GM18498 (cell line): ENCODE data around the gene BEGAIN.

Source experiments
- ATAC-seq: cut with Tn5 transposase; IDR thresholded peaks from one replicate; pipeline ENCODE4 v1.9.1; 2021; ENCODE audit warnings: mild to moderate bottlenecking, moderate library complexity; ENCODE audit not compliant: unreplicated experiment

Gene BEGAIN

GRCh38 chr14:100568998-100569733 lies 18.1 kb downstream of the BEGAIN start:
- ATAC-seq = no peak

DNA sequence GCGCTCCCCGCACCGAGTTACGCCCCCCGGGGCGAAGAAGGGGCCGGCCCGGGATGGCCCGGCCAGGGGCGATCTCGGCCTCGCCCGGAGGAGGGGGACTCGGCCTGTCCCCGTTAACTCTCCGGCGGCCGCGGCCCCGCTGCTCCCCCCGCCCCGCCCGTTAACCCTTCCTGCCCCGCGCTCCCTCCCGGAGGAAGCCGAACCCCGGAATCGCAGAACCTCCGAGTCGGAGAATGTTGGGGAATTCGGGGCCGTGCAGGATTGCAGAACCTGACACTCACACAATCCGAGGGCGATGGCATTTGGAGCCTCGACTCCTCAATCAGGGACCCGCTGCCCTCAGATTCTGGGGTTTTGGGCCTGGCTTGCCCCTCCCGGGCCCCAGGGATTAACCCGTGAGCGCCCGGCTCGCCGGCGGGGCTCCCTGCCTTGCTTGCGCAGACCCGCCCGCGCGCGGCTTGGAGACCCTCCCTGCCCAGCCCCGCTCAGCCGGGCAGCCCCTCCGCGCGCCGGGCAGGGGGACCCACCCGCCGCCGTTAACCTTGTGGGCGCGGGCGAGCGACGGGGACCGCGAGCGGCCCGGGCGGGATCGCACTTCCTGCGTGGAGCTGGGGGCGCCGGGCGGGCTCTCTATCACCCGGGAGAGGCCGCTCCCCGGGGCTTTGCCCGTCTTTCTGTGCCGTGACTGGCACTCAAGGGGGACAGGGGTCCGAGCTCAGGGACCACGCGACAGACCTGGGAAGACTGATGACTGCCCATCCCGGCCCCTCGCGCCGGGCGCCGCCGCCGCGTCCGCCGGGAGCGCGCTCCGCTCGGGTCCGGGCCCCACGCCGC lies 18.8 kb downstream of the BEGAIN start:
- no peak for ATAC-seq

- ATAC-seq = no peak
These were observed 19.4 kb downstream of the BEGAIN start for GRCh38 chr14:100567877-100568163.

DNA sequence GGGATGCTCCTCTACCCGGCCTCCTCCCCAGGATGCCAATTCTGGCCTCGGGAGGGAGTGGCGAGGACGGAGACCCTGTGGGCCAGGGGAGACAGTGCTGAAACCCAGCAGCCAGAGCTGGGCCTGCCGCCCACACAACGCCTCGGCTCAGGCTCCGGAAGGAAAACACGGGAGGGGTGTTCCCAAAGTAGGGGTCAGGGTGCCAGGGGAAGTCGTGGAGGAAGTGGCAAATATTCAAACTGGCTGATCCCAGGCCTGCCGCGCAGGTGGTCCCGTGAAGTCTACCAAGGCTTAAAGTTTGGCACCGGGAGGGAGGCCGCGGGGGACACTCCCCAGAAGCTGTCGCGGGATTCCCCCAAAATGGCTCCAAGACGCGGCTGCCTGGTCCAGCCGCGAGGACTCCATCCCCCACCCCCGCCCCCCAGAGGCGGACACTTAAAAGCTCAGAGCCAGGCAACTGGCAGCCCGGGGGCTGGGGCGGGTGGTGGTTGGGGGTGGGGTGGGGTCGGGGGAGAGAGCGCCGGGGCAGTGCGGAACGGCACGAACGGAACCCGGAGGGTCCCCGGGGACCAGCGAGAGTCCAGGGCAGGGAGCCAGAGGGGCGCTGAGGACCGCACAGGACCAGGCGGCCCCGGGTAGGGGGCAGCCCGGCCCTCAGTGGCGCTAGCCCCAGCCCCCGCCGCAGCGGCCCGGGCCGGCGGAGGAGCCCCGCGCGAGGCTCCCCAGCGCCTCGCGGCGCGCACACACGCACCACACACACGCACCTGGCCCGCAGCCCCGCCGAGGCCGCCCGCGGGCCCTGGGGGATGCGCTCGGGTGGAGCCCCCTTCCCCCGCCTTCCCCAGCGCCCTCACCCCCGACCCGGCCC lies 20.0 kb downstream of the BEGAIN start:
- no peak for ATAC-seq

DNA sequence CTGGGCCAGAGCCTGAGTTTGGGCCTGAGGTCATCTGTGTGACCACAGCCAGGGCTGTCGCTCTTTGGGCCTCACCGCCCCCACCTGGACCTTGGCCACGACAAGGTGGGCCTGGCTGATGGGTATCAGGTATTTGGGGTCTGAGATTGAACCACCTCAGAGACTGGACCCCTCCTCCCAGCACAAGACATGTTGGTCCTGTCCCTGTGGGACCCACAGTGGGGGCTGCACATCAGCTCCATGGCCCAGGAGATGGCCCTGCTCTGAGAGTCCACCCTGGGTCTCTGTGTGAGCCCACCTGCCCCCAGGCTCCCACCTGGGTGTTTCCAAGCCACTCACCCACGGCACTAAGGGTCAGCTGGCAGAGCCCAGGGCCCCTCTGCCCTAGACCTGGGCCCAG lies 20.6 kb downstream of the BEGAIN start:
- no peak for ATAC-seq

DNA sequence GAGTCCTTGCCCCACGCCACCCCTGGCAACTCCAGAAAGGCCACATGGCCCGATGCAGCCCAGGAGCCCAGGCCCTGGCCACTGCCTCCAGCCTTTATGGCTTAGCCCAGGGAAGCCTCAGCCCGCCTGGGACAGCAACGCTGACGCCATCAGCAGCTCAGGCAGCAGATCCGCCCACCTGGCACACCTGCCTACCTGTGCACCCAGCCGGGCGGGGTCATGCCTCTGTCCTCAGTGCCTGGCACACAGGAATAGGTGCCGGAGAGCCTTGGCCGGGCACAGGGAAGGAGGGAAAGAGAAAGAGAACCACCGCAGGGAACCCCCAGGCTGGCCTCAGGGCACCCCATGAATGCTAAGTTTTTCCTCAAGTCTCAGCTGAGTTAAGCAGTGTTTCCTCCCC lies 21.1 kb downstream of the BEGAIN start:
- ATAC-seq = no peak

- no peak for ATAC-seq
These were observed 21.6 kb downstream of the BEGAIN start for GRCh38 chr14:100565650-100566049.

GRCh38 chr14:100564512-100564911 lies 22.7 kb downstream of the BEGAIN start:
- no peak for ATAC-seq

DNA sequence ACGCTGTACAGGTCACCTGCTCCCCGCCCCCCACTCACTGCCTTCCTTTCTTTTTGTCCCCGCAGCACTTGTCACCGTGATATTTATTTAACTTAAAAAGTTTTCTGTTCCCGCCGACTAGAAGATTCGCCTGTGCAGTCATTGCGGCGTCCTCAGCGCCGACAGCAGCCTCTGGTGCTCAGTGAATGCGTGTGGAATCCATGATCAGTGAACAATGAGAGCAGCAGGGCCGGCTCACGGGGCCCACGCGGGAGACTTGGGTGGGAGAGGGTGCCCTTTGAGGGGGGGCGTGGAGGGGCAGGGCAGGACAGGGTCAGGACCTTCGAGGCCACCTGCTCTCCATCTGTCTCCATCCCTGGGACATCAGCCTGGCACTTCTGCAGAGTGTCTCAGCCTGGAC lies 24.5 kb downstream of the BEGAIN start:
- ATAC-seq = no peak

DNA sequence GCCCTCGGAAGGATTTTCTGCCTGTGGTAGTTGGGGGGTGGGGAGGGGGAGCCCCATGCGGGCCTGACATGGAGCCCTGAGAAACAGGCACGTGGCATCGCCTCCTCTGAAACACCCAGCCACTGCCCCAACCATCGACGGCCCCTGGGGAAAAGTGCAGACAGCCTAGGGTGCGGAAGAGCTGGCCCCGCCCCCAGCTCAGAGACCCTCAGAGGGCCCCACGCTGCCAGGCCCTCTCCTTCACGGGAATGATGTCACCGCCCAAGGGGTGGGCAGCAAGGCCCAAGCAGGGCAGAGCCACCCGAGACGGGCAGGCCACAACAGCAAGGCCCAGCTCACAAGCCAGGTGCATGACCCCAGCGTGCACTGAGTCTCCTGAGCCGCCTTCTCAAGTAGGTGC lies 26.2 kb downstream of the BEGAIN start:
- no peak for ATAC-seq

DNA sequence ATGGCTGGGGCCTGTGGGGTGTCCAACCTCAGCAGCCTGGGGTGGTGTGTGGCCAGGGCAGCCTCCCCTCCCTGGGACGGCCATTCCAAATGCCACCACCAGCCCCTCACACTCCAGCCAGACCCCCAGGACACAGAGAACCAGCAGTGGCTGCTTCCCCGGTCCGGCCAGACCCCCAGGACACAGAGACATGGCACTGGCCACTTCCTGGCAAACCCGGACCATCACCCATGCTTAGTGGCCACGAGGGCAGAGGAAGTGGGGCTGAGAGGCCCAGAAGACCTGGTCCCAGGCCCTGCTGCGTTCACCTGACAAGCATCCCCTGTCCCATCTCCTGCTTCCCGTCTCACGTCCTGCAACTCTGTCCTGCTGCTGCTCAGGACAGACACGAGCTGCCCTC lies 26.7 kb downstream of the BEGAIN start:
- no peak for ATAC-seq

DNA sequence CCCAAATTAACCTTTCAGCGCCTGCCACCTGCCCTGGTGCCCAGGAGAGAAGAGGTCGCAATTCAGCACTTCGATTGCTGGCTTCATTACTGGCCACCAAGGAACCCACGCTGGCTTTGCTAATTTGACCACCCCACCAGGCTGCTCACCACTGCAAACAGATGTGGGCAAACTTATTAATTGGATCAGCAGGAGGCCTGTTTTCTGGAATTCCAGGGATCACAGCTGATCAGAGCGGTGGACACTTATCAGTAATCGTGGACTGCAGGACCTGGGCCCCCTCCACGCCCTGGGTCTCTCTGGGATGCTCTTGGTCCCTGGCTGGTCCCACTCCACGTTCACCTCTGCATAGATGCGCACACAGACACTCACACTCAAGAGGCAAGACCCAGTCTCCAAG lies 27.8 kb downstream of the BEGAIN start:
- no peak for ATAC-seq

DNA sequence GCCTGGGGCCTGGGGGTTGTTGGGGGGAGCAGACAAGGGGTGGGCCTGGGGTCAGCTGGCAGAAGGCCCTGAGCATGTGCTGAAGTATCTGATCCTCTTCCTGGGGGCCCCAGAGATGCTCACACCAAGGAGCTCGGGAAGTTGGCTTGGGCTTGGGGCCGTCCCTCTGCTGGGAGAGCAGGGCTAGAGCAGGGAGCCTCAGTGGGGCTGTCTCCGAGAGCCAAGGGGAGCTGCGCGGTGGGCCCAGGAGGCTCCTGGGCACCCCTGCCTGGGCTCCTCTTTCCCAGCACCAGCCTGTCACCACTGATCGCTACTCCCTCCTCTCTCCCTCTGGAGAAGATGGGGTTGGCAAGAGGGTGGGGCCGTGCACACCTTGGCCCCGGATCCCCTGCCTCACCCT lies 28.3 kb downstream of the BEGAIN start:
- ATAC-seq = no peak

- no peak for ATAC-seq
These were observed 29.0 kb downstream of the BEGAIN start for GRCh38 chr14:100558226-100558625.

- no peak for ATAC-seq
These were observed 29.6 kb downstream of the BEGAIN start for GRCh38 chr14:100557658-100558057.

DNA sequence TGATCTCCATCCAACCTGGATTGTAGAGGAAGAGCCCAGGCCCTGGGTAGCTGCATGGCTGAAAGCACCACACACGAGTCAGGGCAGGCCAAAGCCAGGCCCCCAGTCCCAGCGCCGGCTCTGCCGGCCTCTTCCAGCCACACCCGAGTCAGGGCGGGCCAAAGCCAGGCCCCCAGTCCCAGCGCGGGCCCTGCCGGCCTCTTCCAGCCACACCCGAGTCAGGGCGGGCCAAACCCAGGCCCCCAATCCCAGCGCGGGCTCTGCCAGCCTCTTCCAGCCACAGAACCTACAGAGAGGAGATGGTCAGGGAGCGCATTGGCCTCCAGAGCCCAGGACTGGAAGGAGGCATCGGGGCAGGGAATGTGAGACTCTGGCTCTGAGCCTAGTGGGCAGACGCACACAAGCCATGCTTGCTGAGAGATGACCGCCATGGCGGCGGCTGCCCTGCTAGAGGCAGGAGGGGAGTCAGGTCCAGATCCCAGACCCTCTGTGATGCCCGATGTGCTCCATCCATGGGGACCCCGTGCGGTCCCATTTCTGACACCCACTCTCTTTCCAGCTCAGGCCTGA lies 30.2 kb downstream of the BEGAIN start:
- no peak for ATAC-seq

DNA sequence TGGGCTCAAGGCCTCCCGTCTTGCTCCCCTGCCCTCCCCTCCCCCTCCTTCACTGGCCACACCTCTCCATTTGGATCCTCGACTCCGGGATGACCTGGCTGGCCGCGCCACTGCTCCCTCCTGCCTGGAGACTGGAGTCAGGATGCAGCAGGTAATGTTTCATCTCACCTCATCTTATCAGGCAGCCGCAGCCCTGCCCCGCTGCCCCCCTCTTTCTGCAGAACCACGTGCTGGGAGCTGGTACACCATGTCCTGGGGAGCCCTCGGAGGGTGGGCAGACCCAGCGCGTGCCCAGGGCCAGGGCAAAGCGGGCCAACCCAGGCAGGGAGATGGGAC lies 31.1 kb downstream of the BEGAIN start:
- no peak for ATAC-seq

DNA sequence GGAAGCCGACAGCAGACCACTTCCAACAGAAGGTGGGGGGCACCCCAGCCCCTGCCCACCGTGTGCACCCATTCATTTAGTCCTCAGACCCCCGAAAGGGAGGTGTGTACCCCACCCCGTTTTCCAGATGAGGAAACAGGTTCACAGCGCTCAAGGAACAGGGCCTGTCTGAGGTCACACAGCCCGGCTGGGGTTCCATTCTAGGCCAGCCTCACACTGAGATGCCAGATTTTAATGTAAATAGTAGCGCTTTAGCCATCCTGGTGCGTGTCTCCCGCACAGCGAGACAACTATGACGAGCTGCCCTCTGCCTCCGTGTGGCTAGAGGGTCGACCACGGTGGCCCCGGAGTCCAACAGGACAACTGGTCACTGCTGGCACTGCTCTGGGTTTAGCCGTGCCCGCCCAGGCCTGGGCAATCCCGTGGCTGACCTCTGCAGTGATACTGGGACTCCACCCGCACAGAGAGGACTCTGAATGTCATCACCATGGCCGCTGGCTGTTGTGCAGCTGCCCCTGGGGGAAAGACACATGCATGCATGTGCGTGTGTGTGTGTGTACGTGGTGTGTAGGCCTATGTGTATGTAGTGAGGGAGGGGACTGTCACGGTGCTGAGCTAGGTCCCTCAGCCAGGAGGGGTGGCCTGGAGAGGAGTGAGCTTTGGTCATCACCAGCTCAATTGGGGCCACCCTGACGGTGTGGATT lies 31.6 kb downstream of the BEGAIN start:
- ATAC-seq = no peak

DNA sequence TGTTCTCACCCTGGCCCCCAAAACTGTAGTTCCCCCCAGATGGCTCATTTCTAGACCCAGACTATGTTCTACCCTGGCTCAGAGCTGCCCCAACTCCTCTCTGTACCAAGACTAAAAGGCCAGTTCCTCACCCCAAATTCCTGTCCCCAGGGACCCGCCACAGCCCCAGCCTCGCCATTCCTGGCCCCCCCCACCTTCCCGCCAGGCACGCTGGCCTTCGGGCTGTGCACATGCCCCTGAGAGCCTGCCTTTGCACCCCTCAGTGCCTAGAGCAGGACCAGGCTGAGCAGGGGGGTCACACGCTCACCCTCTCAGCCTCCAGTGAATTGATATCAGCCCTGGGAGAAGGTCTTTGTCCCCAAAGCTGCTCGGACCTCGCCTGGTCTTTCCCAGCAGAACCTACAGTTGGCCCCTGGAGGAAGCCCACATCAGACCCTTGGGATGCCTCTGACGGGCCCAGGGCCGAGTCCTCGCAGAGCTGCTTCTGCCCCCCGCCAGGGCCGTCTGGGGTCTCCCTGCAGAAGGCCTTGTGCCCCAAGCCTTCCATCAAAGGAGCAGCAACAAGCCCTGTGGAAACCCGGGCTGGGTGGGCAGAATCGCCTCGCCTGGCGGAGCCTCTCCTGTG lies 32.4 kb downstream of the BEGAIN start:
- ATAC-seq = no peak

GRCh38 chr14:100554082-100554677 lies 33.0 kb downstream of the BEGAIN start:
- ATAC-seq = no peak
